Lower lobe of right lung (tissue), 2 donors: ENCODE results near the gene PTPN9. TPM values are rescaled to one million over a fixed set of nuclear protein-coding genes. Genes with fewer than 3 reads are reported as not detected.
A peak's percentile ranks its signal among the peaks of the same experiment; 100 is the strongest.

Experiments
- ATAC-seq, 2 donors: fragments of 200-7000 bp; cut with Tn5 transposase; one replicate each; pipeline ENCODE4 v1.9.1; 2020 to 2022; ENCODE audit warnings: mild to moderate bottlenecking in 2 of 2, moderate library complexity in 2 of 2
- DNase-seq: peaks from one replicate; pipeline ENCODE4 v3.0.0-alpha.2; 2020
- H3K27ac ChIP-seq: fragments of 200-600 bp; one replicate; pipeline ENCODE4 v1.8.0; 2022
- H3K27me3 ChIP-seq: fragments of 200-600 bp; one replicate; pipeline ENCODE4 v1.8.0; 2022; ENCODE audit warnings: low read depth
- H3K36me3 ChIP-seq: fragments of 200-600 bp; one replicate; pipeline ENCODE4 v1.8.0; 2022; ENCODE audit warnings: mild to moderate bottlenecking
- H3K4me1 ChIP-seq: fragments of 200-600 bp; one replicate; pipeline ENCODE4 v1.8.0; 2022
- H3K4me3 ChIP-seq: fragments of 200-600 bp; one replicate; pipeline ENCODE4 v1.8.0; 2022; ENCODE audit warnings: mild to moderate bottlenecking
- H3K9me3 ChIP-seq: fragments of 200-600 bp; one replicate; pipeline ENCODE4 v1.8.0; 2022
- intact Hi-C: fragments of 100-400 bp; cut with DNase I; formaldehyde crosslinking; loops from one replicate; pipeline ENCODE4 v1.11.0; 2022
- total RNA-seq: library from RNA; stranded (reverse); fragmentation: NEBNext Ultra II Directional; extraction: Animal tissue kit (Norgen Biotek cat#: 25700); gene quantifications from one replicate; pipeline ENCODE4 v1.2.1, GENCODE V29; 2021
- TF ChIP-seq, protein P1 (sequence below): fragments of 200-600 bp; IDR thresholded peaks from one replicate; pipeline ENCODE4 v1.8.0; 2022; ENCODE audit warnings: antibody characterized with exemption, mild to moderate bottlenecking
- donor health status: DM: no; HTN: yes; CAD: no; lungs with severe emphysema.

Gene PTPN9
- total RNA-seq, 1 donor from 2014 or later, result 31.4 TPM

DNA sequence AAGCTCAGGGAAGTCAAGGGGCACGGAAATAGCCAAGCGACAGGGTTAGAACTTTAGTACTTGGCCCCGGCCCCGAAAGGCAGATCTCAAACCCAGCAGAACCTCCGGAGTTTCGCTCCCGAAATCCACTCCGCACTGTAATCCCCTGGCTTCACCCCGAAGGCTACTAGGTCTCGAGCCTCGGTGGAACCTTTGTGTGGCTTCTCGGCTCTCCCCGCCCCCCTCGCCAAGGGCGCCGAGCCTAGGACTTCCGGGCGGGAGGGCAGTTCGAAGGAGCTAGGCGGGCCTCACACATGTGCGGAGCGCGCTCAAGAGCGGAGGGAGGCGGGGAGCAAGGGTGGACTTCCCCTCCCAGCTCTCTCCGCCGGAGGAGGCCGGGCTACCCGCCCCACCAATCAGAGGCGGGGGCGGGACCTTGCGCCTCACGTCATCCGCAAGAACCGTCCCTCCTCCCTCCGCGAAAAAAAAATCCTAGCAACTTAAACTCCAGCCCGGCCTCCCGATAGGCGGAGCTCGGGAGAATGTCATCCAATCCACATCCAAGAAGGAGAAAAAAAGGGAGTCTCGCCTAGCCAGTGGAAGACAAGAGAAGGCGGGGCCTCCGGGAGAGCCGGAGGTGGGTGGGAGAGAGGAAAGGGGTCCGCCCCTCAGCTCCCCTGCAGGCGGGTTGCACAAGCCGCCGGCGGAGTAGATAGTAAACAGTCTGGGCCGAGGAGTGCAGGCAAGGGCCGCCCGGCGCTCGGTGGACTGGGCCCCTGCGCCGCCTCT is 125.2 kb downstream of the PTPN9 start:
- TF ChIP-seq, protein P1, sequence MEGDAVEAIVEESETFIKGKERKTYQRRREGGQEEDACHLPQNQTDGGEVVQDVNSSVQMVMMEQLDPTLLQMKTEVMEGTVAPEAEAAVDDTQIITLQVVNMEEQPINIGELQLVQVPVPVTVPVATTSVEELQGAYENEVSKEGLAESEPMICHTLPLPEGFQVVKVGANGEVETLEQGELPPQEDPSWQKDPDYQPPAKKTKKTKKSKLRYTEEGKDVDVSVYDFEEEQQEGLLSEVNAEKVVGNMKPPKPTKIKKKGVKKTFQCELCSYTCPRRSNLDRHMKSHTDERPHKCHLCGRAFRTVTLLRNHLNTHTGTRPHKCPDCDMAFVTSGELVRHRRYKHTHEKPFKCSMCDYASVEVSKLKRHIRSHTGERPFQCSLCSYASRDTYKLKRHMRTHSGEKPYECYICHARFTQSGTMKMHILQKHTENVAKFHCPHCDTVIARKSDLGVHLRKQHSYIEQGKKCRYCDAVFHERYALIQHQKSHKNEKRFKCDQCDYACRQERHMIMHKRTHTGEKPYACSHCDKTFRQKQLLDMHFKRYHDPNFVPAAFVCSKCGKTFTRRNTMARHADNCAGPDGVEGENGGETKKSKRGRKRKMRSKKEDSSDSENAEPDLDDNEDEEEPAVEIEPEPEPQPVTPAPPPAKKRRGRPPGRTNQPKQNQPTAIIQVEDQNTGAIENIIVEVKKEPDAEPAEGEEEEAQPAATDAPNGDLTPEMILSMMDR, result no peak
- peak; percentile 98 for DNase-seq
- H3K4me3 ChIP-seq, result peak overlapping the region; percentile 96
- H3K27me3 ChIP-seq, result no peaks in the 10 kb centered on the region
- intact Hi-C loops, result no loop called here
- peaks cover 26% of the 10 kb centered on the region for H3K4me1 ChIP-seq
- peak; percentile 73 to 80 for ATAC-seq
- H3K27ac ChIP-seq, result peak overlapping the region; percentile 94
- no peaks in the 10 kb centered on the region for H3K36me3 ChIP-seq
- no peaks in the 10 kb centered on the region for H3K9me3 ChIP-seq

DNA sequence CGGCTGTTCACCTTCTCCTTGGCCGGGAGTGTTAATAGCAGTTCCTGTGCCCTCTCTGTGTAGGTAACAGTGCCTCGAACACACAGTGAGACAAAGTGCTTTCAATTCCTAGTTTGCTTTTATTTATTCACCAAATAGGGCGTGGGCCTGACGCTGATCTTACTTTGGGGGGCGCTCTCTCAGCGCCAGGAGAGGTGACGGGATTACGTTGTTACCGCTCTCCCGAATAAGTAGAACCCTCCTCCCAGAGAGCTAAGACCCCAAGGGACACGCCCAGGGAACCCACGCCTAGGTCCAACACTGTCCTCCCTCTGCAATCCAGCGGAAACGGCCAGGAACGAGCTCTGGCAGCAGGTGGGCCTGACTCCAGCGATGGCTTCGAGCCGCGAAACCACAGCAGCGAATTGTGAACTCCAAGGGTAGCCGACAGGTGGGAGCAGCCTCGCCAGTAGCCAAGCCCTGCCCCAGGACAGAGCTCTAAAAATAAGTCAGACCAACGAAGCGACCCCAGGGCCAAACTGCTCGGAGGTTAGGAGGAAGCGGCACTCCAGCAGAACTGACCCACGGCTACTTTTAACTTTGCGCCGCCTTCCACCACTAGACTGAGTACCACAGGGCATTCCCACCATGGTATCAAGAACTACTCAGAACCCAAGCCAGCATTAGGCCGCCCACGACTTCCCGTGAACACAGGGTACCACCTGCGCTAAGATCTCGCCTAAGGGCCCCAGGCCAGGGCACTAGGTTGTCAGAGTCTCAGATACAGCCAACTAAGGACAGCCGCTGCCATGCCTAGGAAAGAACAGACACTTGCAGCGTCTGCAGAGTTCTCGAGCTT is 126.0 kb downstream of the PTPN9 start:
- TF ChIP-seq, protein P1, result no peak
- intact Hi-C loops, result no loop called here
- DNase-seq (peak; percentile 65), ATAC-seq (no peak)
- Histone ChIP-seq H3K36me3 (no peaks in the 10 kb centered on the region), H3K27me3 (no peaks in the 10 kb centered on the region), H3K27ac (peak overlapping the region; percentile 94), H3K4me3 (peak overlapping the region; percentile 96), H3K9me3 (no peaks in the 10 kb centered on the region), H3K4me1 (peaks cover 26% of the 10 kb centered on the region)

DNA sequence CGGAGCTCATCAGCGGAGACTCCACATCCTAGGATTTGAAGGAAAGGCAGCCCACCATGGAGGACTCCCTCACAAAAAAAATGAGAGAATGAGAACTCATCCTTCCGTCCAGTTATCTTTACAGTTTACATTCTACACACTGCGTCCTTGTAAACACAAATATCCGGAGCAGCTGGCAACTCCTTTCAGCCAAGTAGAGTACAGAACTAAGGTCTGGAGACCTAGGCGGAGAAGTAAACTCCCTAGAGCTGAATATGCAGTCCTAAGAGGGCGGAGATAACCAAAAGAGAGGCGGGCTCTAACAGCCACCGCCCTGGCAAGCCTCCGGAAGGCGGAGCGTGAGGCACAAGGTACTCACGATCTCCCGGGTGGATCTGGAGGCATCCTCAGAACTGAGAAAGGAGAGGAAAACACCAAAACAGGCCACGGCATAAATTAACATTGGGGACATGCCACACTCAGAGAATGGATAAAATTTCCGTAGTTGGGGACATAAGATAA is 126.7 kb downstream of the PTPN9 start:
- TF ChIP-seq, protein P1, result no peak
- H3K4me1 ChIP-seq, result peaks cover 26% of the 10 kb centered on the region
- peak overlapping the region; percentile 94 for H3K27ac ChIP-seq
- H3K9me3 ChIP-seq, result no peaks in the 10 kb centered on the region
- H3K4me3 ChIP-seq, result peak overlapping the region; percentile 96
- peaks cover 2% of the 10 kb centered on the region for H3K36me3 ChIP-seq
- intact Hi-C loops, result no loop called here
- H3K27me3 ChIP-seq, result no peaks in the 10 kb centered on the region
- DNase-seq (peak; percentile 88), ATAC-seq (peak; percentile 13 to 38)

DNA sequence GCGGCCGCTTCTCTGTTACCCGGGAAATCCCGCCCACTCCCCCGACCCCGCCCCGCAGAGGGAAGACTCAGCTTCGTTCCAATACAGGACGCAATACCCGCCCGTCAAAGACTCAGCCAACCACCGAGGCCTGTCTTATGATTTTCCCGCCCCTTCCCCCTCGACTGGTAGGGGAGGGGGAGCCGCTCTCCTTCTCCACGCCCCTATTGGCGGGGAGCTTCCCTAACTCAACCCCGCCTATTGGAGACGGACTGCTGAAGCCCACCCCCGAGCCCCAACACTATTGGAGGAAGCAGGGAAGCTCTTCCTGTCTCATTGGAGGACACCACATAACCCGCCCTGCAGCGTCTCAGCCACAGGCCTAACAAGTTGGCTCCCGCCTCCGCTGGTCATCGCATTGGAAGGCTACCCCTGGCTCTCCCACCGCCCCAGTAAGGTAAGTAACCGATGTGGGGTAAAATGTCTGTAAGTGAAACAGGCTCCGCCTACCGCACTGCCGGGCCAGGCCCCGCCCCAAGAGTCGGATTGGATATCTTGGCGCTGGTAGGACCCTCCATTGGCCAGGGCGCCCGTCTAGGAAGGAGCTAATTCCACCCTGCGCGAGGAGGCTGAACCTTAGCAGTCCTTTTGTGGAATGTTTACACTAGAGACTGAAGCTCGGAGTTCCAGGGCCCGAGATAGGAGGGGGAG is 127.3 kb downstream of the PTPN9 start, which contains the start of gene SIN3A:
Gene SIN3A (minus strand): TSS at position 17 of the 690 bp plus-strand sequence. CDS start 21,315 bp downstream, outside the sequence.
- peak within 1 kb of the TSS; percentile 94 for H3K27ac ChIP-seq
- H3K9me3 ChIP-seq, result no peaks in the 10 kb centered on the region
- H3K4me1 ChIP-seq, result peaks cover 24% of the 10 kb centered on the region
- peak within 1 kb of the TSS; percentile 96 for H3K4me3 ChIP-seq
- intact Hi-C loops, result no loop called here
- TF ChIP-seq, protein P1, result no peak
- DNase-seq (peak; percentile 99), ATAC-seq (peak; percentile 72 to 82)
- H3K36me3 ChIP-seq, result peaks cover 7% of the 10 kb centered on the region
- no peaks in the 10 kb centered on the region for H3K27me3 ChIP-seq

DNA sequence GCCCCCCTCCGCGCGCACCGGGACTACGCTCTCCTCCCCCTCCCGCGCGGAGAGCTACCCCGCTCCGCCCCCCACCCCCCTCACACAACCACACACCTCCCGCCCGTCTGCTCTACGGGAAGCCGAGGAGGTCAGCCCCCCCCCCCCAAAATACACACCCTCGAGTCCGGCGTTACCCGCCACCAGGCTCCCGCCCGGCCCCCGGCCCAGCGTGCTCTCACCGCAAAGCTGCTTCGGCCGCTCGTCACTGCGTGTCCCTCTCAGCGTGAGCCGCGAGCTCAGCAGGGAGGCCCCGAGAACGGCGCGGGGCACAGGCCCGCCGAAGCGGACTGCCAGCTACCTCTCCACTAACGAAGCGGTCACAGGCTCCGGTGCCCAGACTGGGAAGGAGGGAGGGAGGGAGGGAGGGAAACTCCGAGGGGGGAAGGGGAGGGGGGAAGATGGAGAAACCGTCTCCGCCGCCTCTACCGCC is 127.9 kb downstream of the PTPN9 start:
- H3K27ac ChIP-seq, result peak overlapping the region; percentile 94
- TF ChIP-seq, protein P1, result no peak
- intact Hi-C loops, result no loop called here
- H3K9me3 ChIP-seq, result no peaks in the 10 kb centered on the region
- peak overlapping the region; percentile 96 for H3K4me3 ChIP-seq
- DNase-seq (no peak), ATAC-seq (no peak)
- no peaks in the 10 kb centered on the region for H3K27me3 ChIP-seq
- H3K4me1 ChIP-seq, result peaks cover 19% of the 10 kb centered on the region
- peaks cover 7% of the 10 kb centered on the region for H3K36me3 ChIP-seq
